HepG2 (cell line): ENCODE measurements around the gene STK24.

Experiments used
- AFF4 ChIP-seq: sonication (generic); formaldehyde crosslinking; IDR thresholded peaks from 2 replicates; pipeline ENCODE4 v1.4.0; 2020; ENCODE audit warnings: missing genetic modification reagents
- CTCF ChIP-seq: sonication (generic); formaldehyde crosslinking; IDR thresholded peaks from 2 replicates; pipeline ENCODE4 v1.5.0; 2020; ENCODE audit warnings: mild to moderate bottlenecking, missing genetic modification reagents, moderate library complexity
- MXI1 ChIP-seq: IDR thresholded peaks from 3 replicates; pipeline ENCODE4 v1.6.1; 2012; ENCODE audit warnings: low read depth, low read length, inconsistent platforms, borderline replicate concordance
- ZKSCAN8 ChIP-seq: IDR thresholded peaks from 2 replicates; pipeline ENCODE4 v1.6.1; 2016; ENCODE audit warnings: borderline replicate concordance, missing genetic modification reagents, missing compliant biosample characterization
- ZNF766 ChIP-seq: sonication (generic); formaldehyde crosslinking; IDR thresholded peaks from 2 replicates; pipeline ENCODE4 v1.5.0; 2020; ENCODE audit warnings: missing genetic modification reagents, borderline replicate concordance

GRCh38 chr13:98549728-98550317 lies 27.1 kb downstream of the STK24 start:
- TF ChIP-seq ZKSCAN8 (no peak), CTCF (no peak), MXI1 (no peak), ZNF766 (no peak), AFF4 (CRISPR knock-in tag) (no peak)
